SK-N-SH (cell line): Measurements from ENCODE around the gene HS6ST1. TPM values are rescaled to one million over a fixed set of nuclear protein-coding genes. Genes with fewer than 3 reads are reported as not detected.

ENCODE experiments used
- CTCF ChIA-PET: fragments of 300-600, 350-600 bp; formaldehyde crosslinking; extraction: SDS; loops from one replicate; lab custom pipeline; 2021; lab: Yijun Ruan, JAX
- POLR2A ChIA-PET: fragments of 350-600 bp; sonication (Branson Sonifier 250); formaldehyde crosslinking; extraction: SDS; loops from one replicate; lab custom pipeline; 2020; ENCODE audit warnings: antibody characterized with exemption, inconsistent platforms; lab: Yijun Ruan, JAX
- DNase-seq: peaks from one replicate; pipeline ENCODE4 v3.0.0; 2012
- H2AFZ ChIP-seq: fragments of 200-600 bp; sonication (generic); 2 replicates; pipeline ENCODE4 v1.8.1; 2016; ENCODE audit warnings: antibody characterized with exemption, mild to moderate bottlenecking, low read depth
- H3F3A ChIP-seq: fragments of 200-600 bp; sonication (generic); replicated peaks from 2 replicates; pipeline ENCODE3; 2016; ENCODE audit warnings: antibody characterized with exemption, mild to moderate bottlenecking; ENCODE audit not compliant: insufficient read depth
- H3K27ac ChIP-seq, 2 experiments: fragments of 200-500 bp in 1 of 2; fragments of 200-600 bp in 1 of 2; sonication (Bioruptor generic) in 1 of 2; sonication (generic), shearing (Covaris generic) in 1 of 2; 2 replicates each; pipeline versions ENCODE4 v1.5.1 to v1.6.1; 2014 to 2016; ENCODE audit warnings: low read depth in 2 of 2, inconsistent platforms in 1 of 2, low read length in 1 of 2, mild to moderate bottlenecking in 1 of 2, mixed read lengths in 1 of 2
- H3K27me3 ChIP-seq: fragments of 200-600 bp; sonication (generic), shearing (Covaris generic); 2 replicates; pipeline ENCODE4 v1.6.1; 2016; ENCODE audit warnings: mixed run types; ENCODE audit not compliant: insufficient read depth
- H3K36me3 ChIP-seq, 2 experiments: fragments of 200-500 bp in 1 of 2; fragments of 200-600 bp in 1 of 2; sonication (Bioruptor generic) in 1 of 2; sonication (generic) in 1 of 2; replicated peaks in 1 of 2; 2 replicates each; pipeline versions ENCODE3 to v1.5.1; 2014 to 2016; ENCODE audit warnings: low read length in 1 of 2, mild to moderate bottlenecking in 1 of 2; ENCODE audit not compliant: insufficient read depth in 2 of 2, control insufficient read depth in 1 of 2
- H3K4me1 ChIP-seq, 2 experiments: fragments of 200-500 bp in 1 of 2; fragments of 200-600 bp in 1 of 2; sonication (Bioruptor generic) in 1 of 2; sonication (generic), shearing (Covaris generic) in 1 of 2; 2 replicates each; pipeline versions ENCODE4 v1.5.1 to v1.6.1; 2014 to 2016; ENCODE audit warnings: low read depth in 1 of 2, low read length in 1 of 2, mixed run types in 1 of 2; ENCODE audit not compliant: insufficient read depth in 2 of 2, control insufficient read depth in 1 of 2
- H3K4me2 ChIP-seq: fragments of 200-600 bp; sonication (generic), shearing (Covaris generic); 2 replicates; pipeline ENCODE4 v1.6.1; 2017; ENCODE audit warnings: mixed run types
- H3K4me3 ChIP-seq, 2 experiments: fragments of 200-500 bp in 1 of 2; fragments of 200-600 bp in 1 of 2; sonication (Bioruptor generic) in 1 of 2; sonication (generic), shearing (Covaris generic) in 1 of 2; 2 replicates each; pipeline versions ENCODE4 v1.5.1 to v1.8.1; 2014 to 2016; ENCODE audit warnings: low read depth in 2 of 2, inconsistent platforms in 1 of 2, low read length in 1 of 2, mild to moderate bottlenecking in 1 of 2, mixed read lengths in 1 of 2, moderate library complexity in 1 of 2
- H3K79me2 ChIP-seq: fragments of 200-600 bp; sonication (generic); 2 replicates; pipeline ENCODE4 v1.8.1; 2017; ENCODE audit warnings: mild to moderate bottlenecking; ENCODE audit not compliant: insufficient read depth
- H3K9ac ChIP-seq: fragments of 200-600 bp; sonication (generic); 2 replicates; pipeline ENCODE4 v1.6.1; 2017; ENCODE audit warnings: mixed run types
- H3K9me2 ChIP-seq: fragments of 200-600 bp; sonication (generic); 2 replicates; pipeline ENCODE4 v1.6.1; 2017; ENCODE audit warnings: mixed run types
- H3K9me3 ChIP-seq: fragments of 200-600 bp; sonication (generic); 2 replicates; pipeline ENCODE4 v1.6.1; 2017; ENCODE audit warnings: mixed run types, mild to moderate bottlenecking, moderate library complexity
- H4K20me1 ChIP-seq: fragments of 200-600 bp; sonication (generic); 2 replicates; pipeline ENCODE4 v1.6.1; 2017; ENCODE audit warnings: mild to moderate bottlenecking, mixed run types; ENCODE audit not compliant: insufficient read depth
- CHD2 ChIP-seq: fragments of 150-350 bp; IDR thresholded peaks from 2 replicates; pipeline ENCODE4 v1.6.1; 2018; ENCODE audit warnings: low read length; ENCODE audit not compliant: partially characterized antibody
- ELF1 ChIP-seq: IDR thresholded peaks from 2 replicates; pipeline ENCODE4 v1.4.0; 2012
- EZH2phosphoT487 ChIP-seq: fragments of 200-600 bp; sonication (generic); IDR thresholded peaks from 2 replicates; pipeline ENCODE4 v1.6.1; 2017; ENCODE audit warnings: low read depth, mixed run types, mild to moderate bottlenecking, antibody characterized with exemption, moderate library complexity, borderline replicate concordance
- FOSL2 ChIP-seq: IDR thresholded peaks from 2 replicates; pipeline ENCODE4 v1.4.0; 2012; ENCODE audit warnings: low read depth, mild to moderate bottlenecking, moderate library complexity, borderline replicate concordance
- FOXM1 ChIP-seq: IDR thresholded peaks from 2 replicates; pipeline ENCODE4 v1.4.0; 2012; ENCODE audit warnings: low read depth, mild to moderate bottlenecking
- GABPA ChIP-seq: IDR thresholded peaks from 2 replicates; pipeline ENCODE4 v1.4.0; 2012; ENCODE audit warnings: low read depth, mild to moderate bottlenecking
- GATA2 ChIP-seq: sonication (generic); formaldehyde crosslinking; IDR thresholded peaks from 2 replicates; pipeline ENCODE4 v1.5.0; 2020; ENCODE audit warnings: mild to moderate bottlenecking, missing genetic modification reagents
- JUND ChIP-seq: IDR thresholded peaks from 2 replicates; pipeline ENCODE4 v1.4.0; 2012
- NFIC ChIP-seq: IDR thresholded peaks from 2 replicates; pipeline ENCODE4 v1.4.0; 2012; ENCODE audit warnings: borderline replicate concordance
- POLR2AphosphoS5 ChIP-seq: IDR thresholded peaks from 2 replicates; pipeline ENCODE4 v1.6.1; 2012; ENCODE audit warnings: low read depth, low read length
- RAD21 ChIP-seq: IDR thresholded peaks from 2 replicates; pipeline ENCODE4 v1.6.1; 2012; ENCODE audit warnings: mild to moderate bottlenecking, low read length
- RFX5 ChIP-seq: IDR thresholded peaks from 2 replicates; pipeline ENCODE4 v1.6.1; 2012; ENCODE audit warnings: mild to moderate bottlenecking, improper control_type of control experiment, low read length
- SIN3A ChIP-seq: IDR thresholded peaks from 2 replicates; pipeline ENCODE4 v1.6.1; 2012; ENCODE audit warnings: low read depth, mild to moderate bottlenecking, low read length, moderate library complexity, borderline replicate concordance
- SMC3 ChIP-seq: IDR thresholded peaks from 2 replicates; pipeline ENCODE4 v1.6.1; 2012; ENCODE audit warnings: low read depth, low read length, improper control_type of control experiment
- TEAD4 ChIP-seq: IDR thresholded peaks from 2 replicates; pipeline ENCODE4 v1.4.0; 2012; ENCODE audit warnings: mild to moderate bottlenecking, borderline replicate concordance; ENCODE audit not compliant: insufficient read depth
- WGBS: methylation state at CpG from one replicate; pipeline ENCODE4 v1.1.6; 2017; ENCODE audit warnings: low lambda C conversion rate; 5-methylcytosine and 5-hydroxymethylcytosine counted together
- polyA plus RNA-seq, 3 experiments: library from polyadenylated mRNA; depleted of rRNA; stranded (reverse); fragments of >200 nt; gene quantifications; 2 replicates each; pipeline ENCODE4 v1.2.3, GENCODE V29; 2012
- TF ChIP-seq, protein P1 (sequence below): fragments of 150-350 bp; IDR thresholded peaks from 2 replicates; pipeline ENCODE4 v1.6.1; 2017; ENCODE audit warnings: antibody characterized with exemption, low read length, low read depth, borderline replicate concordance
- TF ChIP-seq, protein P2 (sequence below): IDR thresholded peaks from 2 replicates; pipeline ENCODE4 v1.4.0; 2012; ENCODE audit warnings: low read depth
- TF ChIP-seq, protein P3 (sequence below): fragments of 200-600 bp; sonication (generic); IDR thresholded peaks from 2 replicates; pipeline ENCODE4 v1.6.1; 2017; ENCODE audit warnings: antibody characterized with exemption, mild to moderate bottlenecking, moderate library complexity
- TF ChIP-seq, protein P4 (sequence below): IDR thresholded peaks from 2 replicates; pipeline ENCODE4 v1.6.1; 2012; ENCODE audit warnings: mild to moderate bottlenecking, low read depth, low read length, moderate library complexity
- TF ChIP-seq, protein P5 (sequence below): IDR thresholded peaks from 2 replicates; pipeline ENCODE4; 2012

HS6ST1 gene
- polyA plus RNA-seq, 1 of the 3 experiments (the other 2 are of a cell fraction), result 5.9 TPM

DNA sequence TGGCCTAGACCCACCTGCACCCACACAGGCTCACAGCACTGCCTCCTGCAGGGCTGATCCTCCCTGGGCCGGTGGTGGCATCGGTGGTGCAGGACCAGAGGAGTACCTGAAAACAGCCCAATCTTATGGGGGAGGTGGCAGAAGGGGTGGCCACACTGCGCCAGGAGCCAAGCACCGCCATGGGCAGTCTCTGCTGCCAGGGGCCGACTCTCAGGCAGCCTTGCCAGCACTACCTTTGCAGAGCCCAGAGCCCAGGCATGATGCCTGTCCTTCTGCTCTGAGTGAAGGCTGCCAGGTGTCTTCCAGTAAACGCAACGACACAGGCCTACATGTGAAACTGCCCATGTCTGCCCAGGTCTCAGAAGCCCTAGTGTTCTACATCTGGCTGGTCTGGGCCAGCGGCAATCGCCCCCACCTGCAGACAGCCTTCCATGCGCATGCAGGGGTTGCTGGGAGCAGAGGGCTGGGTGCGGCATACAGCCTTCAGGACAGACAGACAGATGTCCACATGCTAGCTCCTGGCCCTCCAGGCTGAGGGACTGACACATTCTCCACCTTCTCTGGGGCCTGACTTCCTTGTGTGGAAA is 6.8 kb downstream of the HS6ST1 start:
- Histone ChIP-seq H3K4me2 (no peak overlapping the region), H3K4me3 (no peak overlapping the region), H2AFZ (no peak overlapping the region), H3K27me3 (no peaks in the 10 kb centered on the region), H3K9me2 (no peaks in the 10 kb centered on the region), H3F3A (no peaks in the 10 kb centered on the region), H3K27ac (no peak overlapping the region; a peak in 1 of 4 replicates), H4K20me1 (peaks cover 46% of the 10 kb centered on the region), H3K9ac (no peak overlapping the region), H3K79me2 (no peaks in the 10 kb centered on the region; the same call in 1 of the 2 replicates), H3K36me3 (peaks cover 0 to 2% of the 10 kb centered on the region in 2 experiments), H3K9me3 (no peaks in the 10 kb centered on the region), H3K4me1 (peaks cover 0 to 94% of the 10 kb centered on the region in 2 experiments; a peak in 1 of 4 replicates)
- 100% methylated on average over 8 of the region's 11 CpGs for WGBS
- ChIA-PET POLR2A (no interaction called here), CTCF (interaction anchor here (1.0 to 1.9 kb wide), 2 partner anchors 10 to 248 kb away, joined by 3 to 4 read pairs; no protein-coding TSS in a partner anchor)
- TF ChIP-seq, protein P1, sequence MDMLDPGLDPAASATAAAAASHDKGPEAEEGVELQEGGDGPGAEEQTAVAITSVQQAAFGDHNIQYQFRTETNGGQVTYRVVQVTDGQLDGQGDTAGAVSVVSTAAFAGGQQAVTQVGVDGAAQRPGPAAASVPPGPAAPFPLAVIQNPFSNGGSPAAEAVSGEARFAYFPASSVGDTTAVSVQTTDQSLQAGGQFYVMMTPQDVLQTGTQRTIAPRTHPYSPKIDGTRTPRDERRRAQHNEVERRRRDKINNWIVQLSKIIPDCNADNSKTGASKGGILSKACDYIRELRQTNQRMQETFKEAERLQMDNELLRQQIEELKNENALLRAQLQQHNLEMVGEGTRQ, result no peak
- no peak for TF ChIP-seq RAD21
- no peak for TF ChIP-seq SMC3
- no peak for TF ChIP-seq NFIC
- TF ChIP-seq GATA2 (CRISPR knock-in tag), result no peak
- TF ChIP-seq EZH2phosphoT487, result no peak
- TF ChIP-seq POLR2AphosphoS5, result no peak
- TF ChIP-seq FOXM1, result no peak
- no peak for TF ChIP-seq ELF1
- no peak for TF ChIP-seq JUND
- TF ChIP-seq RFX5, result no peak
- TF ChIP-seq SIN3A, result no peak
- TF ChIP-seq CHD2, result no peak
- no peak for TF ChIP-seq TEAD4
- TF ChIP-seq GABPA, result no peak
- TF ChIP-seq, protein P2, sequence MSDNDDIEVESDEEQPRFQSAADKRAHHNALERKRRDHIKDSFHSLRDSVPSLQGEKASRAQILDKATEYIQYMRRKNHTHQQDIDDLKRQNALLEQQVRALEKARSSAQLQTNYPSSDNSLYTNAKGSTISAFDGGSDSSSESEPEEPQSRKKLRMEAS, result no peak
- TF ChIP-seq, protein P3, sequence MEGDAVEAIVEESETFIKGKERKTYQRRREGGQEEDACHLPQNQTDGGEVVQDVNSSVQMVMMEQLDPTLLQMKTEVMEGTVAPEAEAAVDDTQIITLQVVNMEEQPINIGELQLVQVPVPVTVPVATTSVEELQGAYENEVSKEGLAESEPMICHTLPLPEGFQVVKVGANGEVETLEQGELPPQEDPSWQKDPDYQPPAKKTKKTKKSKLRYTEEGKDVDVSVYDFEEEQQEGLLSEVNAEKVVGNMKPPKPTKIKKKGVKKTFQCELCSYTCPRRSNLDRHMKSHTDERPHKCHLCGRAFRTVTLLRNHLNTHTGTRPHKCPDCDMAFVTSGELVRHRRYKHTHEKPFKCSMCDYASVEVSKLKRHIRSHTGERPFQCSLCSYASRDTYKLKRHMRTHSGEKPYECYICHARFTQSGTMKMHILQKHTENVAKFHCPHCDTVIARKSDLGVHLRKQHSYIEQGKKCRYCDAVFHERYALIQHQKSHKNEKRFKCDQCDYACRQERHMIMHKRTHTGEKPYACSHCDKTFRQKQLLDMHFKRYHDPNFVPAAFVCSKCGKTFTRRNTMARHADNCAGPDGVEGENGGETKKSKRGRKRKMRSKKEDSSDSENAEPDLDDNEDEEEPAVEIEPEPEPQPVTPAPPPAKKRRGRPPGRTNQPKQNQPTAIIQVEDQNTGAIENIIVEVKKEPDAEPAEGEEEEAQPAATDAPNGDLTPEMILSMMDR, result no peak
- TF ChIP-seq, protein P4, sequence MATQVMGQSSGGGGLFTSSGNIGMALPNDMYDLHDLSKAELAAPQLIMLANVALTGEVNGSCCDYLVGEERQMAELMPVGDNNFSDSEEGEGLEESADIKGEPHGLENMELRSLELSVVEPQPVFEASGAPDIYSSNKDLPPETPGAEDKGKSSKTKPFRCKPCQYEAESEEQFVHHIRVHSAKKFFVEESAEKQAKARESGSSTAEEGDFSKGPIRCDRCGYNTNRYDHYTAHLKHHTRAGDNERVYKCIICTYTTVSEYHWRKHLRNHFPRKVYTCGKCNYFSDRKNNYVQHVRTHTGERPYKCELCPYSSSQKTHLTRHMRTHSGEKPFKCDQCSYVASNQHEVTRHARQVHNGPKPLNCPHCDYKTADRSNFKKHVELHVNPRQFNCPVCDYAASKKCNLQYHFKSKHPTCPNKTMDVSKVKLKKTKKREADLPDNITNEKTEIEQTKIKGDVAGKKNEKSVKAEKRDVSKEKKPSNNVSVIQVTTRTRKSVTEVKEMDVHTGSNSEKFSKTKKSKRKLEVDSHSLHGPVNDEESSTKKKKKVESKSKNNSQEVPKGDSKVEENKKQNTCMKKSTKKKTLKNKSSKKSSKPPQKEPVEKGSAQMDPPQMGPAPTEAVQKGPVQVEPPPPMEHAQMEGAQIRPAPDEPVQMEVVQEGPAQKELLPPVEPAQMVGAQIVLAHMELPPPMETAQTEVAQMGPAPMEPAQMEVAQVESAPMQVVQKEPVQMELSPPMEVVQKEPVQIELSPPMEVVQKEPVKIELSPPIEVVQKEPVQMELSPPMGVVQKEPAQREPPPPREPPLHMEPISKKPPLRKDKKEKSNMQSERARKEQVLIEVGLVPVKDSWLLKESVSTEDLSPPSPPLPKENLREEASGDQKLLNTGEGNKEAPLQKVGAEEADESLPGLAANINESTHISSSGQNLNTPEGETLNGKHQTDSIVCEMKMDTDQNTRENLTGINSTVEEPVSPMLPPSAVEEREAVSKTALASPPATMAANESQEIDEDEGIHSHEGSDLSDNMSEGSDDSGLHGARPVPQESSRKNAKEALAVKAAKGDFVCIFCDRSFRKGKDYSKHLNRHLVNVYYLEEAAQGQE, result no peak
- TF ChIP-seq, protein P5, sequence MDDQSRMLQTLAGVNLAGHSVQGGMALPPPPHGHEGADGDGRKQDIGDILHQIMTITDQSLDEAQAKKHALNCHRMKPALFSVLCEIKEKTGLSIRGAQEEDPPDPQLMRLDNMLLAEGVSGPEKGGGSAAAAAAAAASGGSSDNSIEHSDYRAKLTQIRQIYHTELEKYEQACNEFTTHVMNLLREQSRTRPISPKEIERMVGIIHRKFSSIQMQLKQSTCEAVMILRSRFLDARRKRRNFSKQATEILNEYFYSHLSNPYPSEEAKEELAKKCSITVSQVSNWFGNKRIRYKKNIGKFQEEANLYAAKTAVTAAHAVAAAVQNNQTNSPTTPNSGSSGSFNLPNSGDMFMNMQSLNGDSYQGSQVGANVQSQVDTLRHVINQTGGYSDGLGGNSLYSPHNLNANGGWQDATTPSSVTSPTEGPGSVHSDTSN, result no peak
- no peak for TF ChIP-seq FOSL2
- peak; percentile 13 for DNase-seq
